ENCODE data around the gene PPFIA1.
"Not testable (repeated sequence)": the region's sequence is repeated elsewhere in the genome, so short reads cannot be mapped to it uniquely, and the experiment has no call there.

The PPFIA1 gene

GRCh38 chr11:70364745-70365543, 94.5 kb downstream of the PPFIA1 start:
- no peak for DNase-seq

- DNase-seq = no peak
Measured at GRCh38 chr11:70365544-70365927, 95.0 kb downstream of the PPFIA1 start.

- DNase-seq = no peak
Measured at GRCh38 chr11:70367071-70367470, 96.6 kb downstream of the PPFIA1 start.

GRCh38 chr11:70368961-70369360, 98.5 kb downstream of the PPFIA1 start:
- no peak for DNase-seq

- DNase-seq = no peak
Measured at GRCh38 chr11:70371241-70371640, 100.8 kb downstream of the PPFIA1 start.

GRCh38 chr11:70372076-70372475, 101.6 kb downstream of the PPFIA1 start:
- DNase-seq = no peak

GRCh38 chr11:70376621-70377020, 106.1 kb downstream of the PPFIA1 start:
- DNase-seq = no peak

- no peak for DNase-seq
Measured at GRCh38 chr11:70377645-70378044, 107.2 kb downstream of the PPFIA1 start.

GRCh38 chr11:70378506-70379134, 108.1 kb downstream of the PPFIA1 start:
- no peak for DNase-seq

- no peak for DNase-seq
Measured at GRCh38 chr11:70381350-70381749, 110.9 kb downstream of the PPFIA1 start.

- no peak for DNase-seq
Measured at GRCh38 chr11:70381872-70382861, 111.7 kb downstream of the PPFIA1 start.

GRCh38 chr11:70383664-70384565, 113.4 kb downstream of the PPFIA1 start:
- no peak for DNase-seq

- DNase-seq = no peak
Measured at GRCh38 chr11:70384566-70385152, 114.2 kb downstream of the PPFIA1 start.

GRCh38 chr11:70387564-70387963, 117.1 kb downstream of the PPFIA1 start:
- DNase-seq = no peak

- DNase-seq = no peak
Measured at GRCh38 chr11:70389201-70389600, 118.7 kb downstream of the PPFIA1 start.

- not testable (repeated sequence) for DNase-seq
Measured at GRCh38 chr11:70390882-70391281, 120.4 kb downstream of the PPFIA1 start.

- DNase-seq = no peak
Measured at GRCh38 chr11:70394211-70394950, 123.9 kb downstream of the PPFIA1 start.

- peak; percentile 76 for DNase-seq
Measured at GRCh38 chr11:70397336-70397982, 127.0 kb downstream of the PPFIA1 start.

- DNase-seq = peak; percentile 97
Measured at GRCh38 chr11:70397983-70398833, 127.7 kb downstream of the PPFIA1 start, which contains the start of gene CTTN. Gene CTTN (plus strand): TSS chr11:70398529. CDS start chr11:70407298, 8,769 bp downstream.

Measured in NCI-H69 (cell line).